Cardiac muscle cell (in vitro differentiated cells and primary cell): ENCODE data around the gene MCRIP2. TPM values are rescaled to one million over a fixed set of nuclear protein-coding genes. Genes with fewer than 3 reads are reported as not detected.

Source experiments
- DNase-seq, 2 donors: peaks; one replicate each; pipeline versions ENCODE4 v3.0.0 to v3.0.0-alpha.2; 2010 to 2017; ENCODE audit warnings: low read depth in 1 of 2, low spot score in 1 of 2
- H3K27ac ChIP-seq: fragments of 200-600 bp; sonication (generic); 2 replicates; pipeline ENCODE4 v1.5.1; 2016
- H3K27me3 ChIP-seq: fragments of 200-600 bp; sonication (generic); 2 replicates; pipeline ENCODE4 v1.6.0; 2016; ENCODE audit warnings: control low read depth
- H3K36me3 ChIP-seq: fragments of 200-600 bp; sonication (generic); 2 replicates; pipeline ENCODE4 v1.5.1; 2016; ENCODE audit warnings: control low read depth
- H3K4me1 ChIP-seq: fragments of 200-600 bp; sonication (generic); 2 replicates; pipeline ENCODE4 v1.8.1; 2017; ENCODE audit warnings: low read depth, mild to moderate bottlenecking, mixed run types
- H3K4me3 ChIP-seq: fragments of 200-600 bp; sonication (generic); 2 replicates; pipeline ENCODE4 v1.5.1; 2016; ENCODE audit warnings: mild to moderate bottlenecking
- H3K9me3 ChIP-seq: fragments of 200-600 bp; sonication (generic); 2 replicates; pipeline ENCODE4 v1.5.1; 2017; ENCODE audit warnings: low read depth, mild to moderate bottlenecking, control low read depth
- polyA plus RNA-seq: library from polyadenylated mRNA; unstranded; fragments of >200 nt; fragmentation: Nextera tagmentation; extraction: Ambion mirVana; gene quantifications from 2 replicates; pipeline ENCODE4 v1.2.1, GENCODE V29; 2016
- total RNA-seq: library from RNA; depleted of rRNA; stranded (reverse); fragments of >200 nt; gene quantifications from 2 replicates; pipeline ENCODE4 v1.2.3, GENCODE V29; 2016
- TF ChIP-seq, protein P1 (sequence below): IDR thresholded peaks from 2 replicates; pipeline ENCODE4 v1.5.1; 2012; ENCODE audit warnings: low read depth, mild to moderate bottlenecking, low read length

Gene MCRIP2
- total and polyA plus RNA-seq, 2 experiments from 2014 or later: 131 to 144 TPM

DNA sequence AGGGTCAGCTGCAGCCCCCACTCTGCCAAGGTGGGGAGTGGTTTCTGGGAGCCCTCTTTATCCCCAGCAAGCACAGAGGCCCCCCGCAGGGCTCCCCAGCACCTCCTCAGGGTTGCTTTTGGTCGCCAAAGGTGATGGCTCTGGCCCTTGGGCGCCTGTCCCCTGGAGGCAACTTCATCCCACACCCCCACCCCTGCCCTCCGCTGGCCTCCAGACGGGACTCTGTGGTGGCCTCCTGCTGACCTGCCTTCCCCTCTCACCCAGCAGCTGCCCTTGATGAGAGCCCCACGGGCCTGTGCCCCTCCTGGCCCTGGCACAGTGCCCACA lies 18.5 kb downstream of the MCRIP2 start:
- Histone ChIP-seq H3K4me1 (no peaks in the 10 kb centered on the region), H3K36me3 (no peaks in the 10 kb centered on the region), H3K27me3 (no peaks in the 10 kb centered on the region), H3K4me3 (no peak overlapping the region), H3K9me3 (no peaks in the 10 kb centered on the region), H3K27ac (no peak overlapping the region)
- DNase-seq: no peak
- TF ChIP-seq, protein P1, sequence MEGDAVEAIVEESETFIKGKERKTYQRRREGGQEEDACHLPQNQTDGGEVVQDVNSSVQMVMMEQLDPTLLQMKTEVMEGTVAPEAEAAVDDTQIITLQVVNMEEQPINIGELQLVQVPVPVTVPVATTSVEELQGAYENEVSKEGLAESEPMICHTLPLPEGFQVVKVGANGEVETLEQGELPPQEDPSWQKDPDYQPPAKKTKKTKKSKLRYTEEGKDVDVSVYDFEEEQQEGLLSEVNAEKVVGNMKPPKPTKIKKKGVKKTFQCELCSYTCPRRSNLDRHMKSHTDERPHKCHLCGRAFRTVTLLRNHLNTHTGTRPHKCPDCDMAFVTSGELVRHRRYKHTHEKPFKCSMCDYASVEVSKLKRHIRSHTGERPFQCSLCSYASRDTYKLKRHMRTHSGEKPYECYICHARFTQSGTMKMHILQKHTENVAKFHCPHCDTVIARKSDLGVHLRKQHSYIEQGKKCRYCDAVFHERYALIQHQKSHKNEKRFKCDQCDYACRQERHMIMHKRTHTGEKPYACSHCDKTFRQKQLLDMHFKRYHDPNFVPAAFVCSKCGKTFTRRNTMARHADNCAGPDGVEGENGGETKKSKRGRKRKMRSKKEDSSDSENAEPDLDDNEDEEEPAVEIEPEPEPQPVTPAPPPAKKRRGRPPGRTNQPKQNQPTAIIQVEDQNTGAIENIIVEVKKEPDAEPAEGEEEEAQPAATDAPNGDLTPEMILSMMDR: no peak

GRCh38 chr16:660459-661183 lies 19.0 kb downstream of the MCRIP2 start:
- Histone ChIP-seq H3K36me3 (no peaks in the 10 kb centered on the region), H3K9me3 (no peaks in the 10 kb centered on the region), H3K27me3 (no peaks in the 10 kb centered on the region), H3K4me1 (no peaks in the 10 kb centered on the region), H3K4me3 (no peak overlapping the region), H3K27ac (no peak overlapping the region)
- TF ChIP-seq, protein P1: peak; percentile 39
- DNase-seq: peak; percentile 86 to 96

DNA sequence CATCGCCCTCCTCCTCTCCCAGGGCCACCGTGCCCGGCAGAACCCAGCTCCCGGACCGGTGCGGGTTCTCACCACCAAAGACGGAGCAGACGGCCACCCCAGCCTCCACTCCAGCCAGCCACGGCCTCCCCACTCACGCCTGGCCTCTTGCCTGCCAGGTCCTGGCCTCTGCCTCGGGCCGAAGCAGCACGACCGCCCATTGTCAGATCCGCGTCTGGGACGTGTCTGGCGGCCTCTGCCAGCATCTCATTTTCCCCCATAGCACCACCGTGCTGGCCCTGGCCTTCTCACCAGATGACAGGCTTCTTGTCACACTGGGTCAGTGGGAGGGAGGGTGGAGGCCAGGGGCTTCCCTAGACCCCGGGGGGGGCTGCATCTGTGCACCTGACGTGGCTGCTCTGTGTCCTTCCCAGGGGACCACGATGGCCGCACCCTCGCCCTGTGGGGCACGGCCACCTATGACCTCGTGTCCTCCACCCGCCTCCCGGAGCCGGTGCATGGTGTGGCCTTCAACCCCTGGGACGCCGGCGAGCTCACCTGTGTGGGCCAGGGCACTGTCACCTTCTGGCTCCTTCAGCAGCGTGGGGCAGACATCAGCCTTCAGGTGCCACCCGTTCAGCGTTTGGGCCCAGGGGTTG lies 19.7 kb downstream of the MCRIP2 start:
- DNase-seq: no peak
- Histone ChIP-seq H3K27ac (peak overlapping the region; percentile 1), H3K4me3 (no peak overlapping the region), H3K4me1 (no peaks in the 10 kb centered on the region), H3K9me3 (no peaks in the 10 kb centered on the region), H3K36me3 (no peaks in the 10 kb centered on the region), H3K27me3 (no peaks in the 10 kb centered on the region)
- TF ChIP-seq, protein P1: no peak

GRCh38 chr16:662095-662494 lies 20.5 kb downstream of the MCRIP2 start:
- DNase-seq: no peak
- H3K4me1 ChIP-seq: no peaks in the 10 kb centered on the region
- no peak overlapping the region for H3K27ac ChIP-seq
- no peaks in the 10 kb centered on the region for H3K27me3 ChIP-seq
- no peaks in the 10 kb centered on the region for H3K9me3 ChIP-seq
- no peaks in the 10 kb centered on the region for H3K36me3 ChIP-seq
- no peak overlapping the region for H3K4me3 ChIP-seq
- TF ChIP-seq, protein P1: no peak

DNA sequence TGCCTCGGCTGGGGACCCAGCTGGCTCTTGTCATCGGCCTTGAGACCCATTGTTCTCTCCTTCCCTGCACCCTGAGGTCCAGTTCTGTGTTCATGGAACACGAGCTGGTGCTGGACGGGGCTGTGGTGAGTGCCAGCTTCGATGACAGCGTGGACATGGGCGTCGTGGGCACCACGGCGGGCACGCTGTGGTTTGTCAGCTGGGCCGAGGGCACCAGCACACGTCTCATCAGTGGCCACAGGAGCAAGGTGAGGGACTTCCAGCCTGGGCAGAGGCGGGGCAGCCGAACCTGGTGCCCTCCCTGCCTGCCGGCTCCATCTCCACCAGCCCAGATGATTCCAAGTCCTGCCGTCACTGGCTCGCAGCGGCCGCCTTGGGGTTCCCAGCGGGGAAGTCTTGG lies 21.0 kb downstream of the MCRIP2 start:
- Histone ChIP-seq H3K9me3 (no peaks in the 10 kb centered on the region), H3K36me3 (no peaks in the 10 kb centered on the region), H3K4me1 (no peaks in the 10 kb centered on the region), H3K27me3 (no peaks in the 10 kb centered on the region), H3K4me3 (no peak overlapping the region), H3K27ac (no peak overlapping the region)
- DNase-seq: no peak
- TF ChIP-seq, protein P1: no peak
